ENCODE data around the gene NEDD9. TPM values are rescaled to one million over a fixed set of nuclear protein-coding genes. Genes with fewer than 3 reads are reported as not detected.
A peak's percentile ranks its signal among the peaks of the same experiment; 100 is the strongest.

The NEDD9 gene
- polyA plus RNA-seq, 3 donors: 18.2 to 35.9 (median 33.0) TPM

DNA sequence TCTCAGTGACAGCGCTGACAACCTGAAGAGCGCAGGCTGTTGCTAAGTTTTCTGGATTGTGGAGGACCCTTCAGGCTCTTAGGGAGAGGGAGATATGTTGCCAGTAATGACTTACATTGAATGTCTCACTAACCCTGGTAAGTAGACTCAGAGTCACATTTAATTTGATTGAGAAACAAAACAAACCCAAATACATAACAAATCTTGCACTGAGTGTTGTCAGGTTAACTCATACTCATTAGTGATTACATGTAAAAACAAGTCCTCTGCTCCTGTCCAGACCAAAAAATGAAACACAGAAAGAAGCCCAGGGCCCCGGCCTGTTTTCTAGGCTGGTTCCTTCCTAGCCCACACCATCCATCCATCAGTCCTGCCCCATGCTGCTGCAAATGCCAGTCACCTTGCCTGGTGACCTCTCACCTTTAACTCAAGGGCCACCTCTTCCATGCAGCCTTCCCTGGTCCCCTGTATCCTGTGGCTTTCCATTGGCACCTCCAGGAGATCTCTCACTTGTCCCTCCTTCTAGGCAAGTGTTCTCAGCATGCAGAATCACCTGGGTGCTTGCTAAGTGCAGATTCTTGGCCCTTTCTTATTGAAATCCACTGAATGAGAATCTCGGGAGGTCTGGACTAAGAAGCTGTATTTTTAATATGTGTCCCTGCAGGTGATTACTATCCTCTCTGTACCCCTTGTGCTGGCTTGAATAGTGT is 86.2 kb downstream of the NEDD9 start:
- no peaks in the 10 kb centered on the region for H4K20me1 ChIP-seq (ENCODE audit: insufficient read depth, low read length)
- H3K4me3 ChIP-seq (replicated peaks in 1 of 3; ENCODE audit: low read depth in 2 of 3, low read length in 3 of 3): no peak overlapping the region
- Mint-ChIP-seq H3K9me3 (peaks cover 0 to 5% (median 0%) of the 10 kb centered on the region in 7 donors), H3K27me3 (ENCODE audit: low read depth in 3 of 3) (peaks cover 0 to 5% (median 0%) of the 10 kb centered on the region in 3 donors), H3K4me1 (peaks cover 29% of the 10 kb centered on the region), H3K36me3 (peaks cover 0 to 2% of the 10 kb centered on the region in 2 donors), H3K4me3 (no peak overlapping the region), H3K27ac (peak overlapping the region in 4 of 7 donors; percentile 2 to 75 (median 35))
- 96% methylated on average over 3 of the region's 4 CpGs for WGBS (ENCODE audit: insufficient coverage)
- no peak overlapping the region for H3K9ac ChIP-seq (ENCODE audit: insufficient read depth, low read length, poor library complexity, severe bottlenecking)
- no peak overlapping the region for H2AFZ ChIP-seq (ENCODE audit: insufficient read depth, low read depth, low read length, poor library complexity, severe bottlenecking)
- H3K4me2 ChIP-seq (replicated peaks; ENCODE audit: extremely low read depth, low read length, poor library complexity, severe bottlenecking): no peak overlapping the region
- no peak overlapping the region for H3K27ac ChIP-seq (ENCODE audit: low read depth in 1 of 2, low read length in 2 of 2)
- intact Hi-C loops (cut with micrococcal nuclease): loop anchor here (10.0 kb wide), 3 partner anchors 179 to 429 kb away; no protein-coding TSS in a partner anchor
- no peaks in the 10 kb centered on the region for H3K79me2 ChIP-seq (ENCODE audit: insufficient read depth, low read length)
- no peak for DNase-seq
- TF ChIP-seq, protein P1, sequence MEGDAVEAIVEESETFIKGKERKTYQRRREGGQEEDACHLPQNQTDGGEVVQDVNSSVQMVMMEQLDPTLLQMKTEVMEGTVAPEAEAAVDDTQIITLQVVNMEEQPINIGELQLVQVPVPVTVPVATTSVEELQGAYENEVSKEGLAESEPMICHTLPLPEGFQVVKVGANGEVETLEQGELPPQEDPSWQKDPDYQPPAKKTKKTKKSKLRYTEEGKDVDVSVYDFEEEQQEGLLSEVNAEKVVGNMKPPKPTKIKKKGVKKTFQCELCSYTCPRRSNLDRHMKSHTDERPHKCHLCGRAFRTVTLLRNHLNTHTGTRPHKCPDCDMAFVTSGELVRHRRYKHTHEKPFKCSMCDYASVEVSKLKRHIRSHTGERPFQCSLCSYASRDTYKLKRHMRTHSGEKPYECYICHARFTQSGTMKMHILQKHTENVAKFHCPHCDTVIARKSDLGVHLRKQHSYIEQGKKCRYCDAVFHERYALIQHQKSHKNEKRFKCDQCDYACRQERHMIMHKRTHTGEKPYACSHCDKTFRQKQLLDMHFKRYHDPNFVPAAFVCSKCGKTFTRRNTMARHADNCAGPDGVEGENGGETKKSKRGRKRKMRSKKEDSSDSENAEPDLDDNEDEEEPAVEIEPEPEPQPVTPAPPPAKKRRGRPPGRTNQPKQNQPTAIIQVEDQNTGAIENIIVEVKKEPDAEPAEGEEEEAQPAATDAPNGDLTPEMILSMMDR (IDR thresholded peaks at IDR 0.05): no peak
- peaks cover 27 to 30% of the 10 kb centered on the region in 2 donors for H3K4me1 ChIP-seq (ENCODE audit: control insufficient read depth in 1 of 2, insufficient read depth in 2 of 2, low read length in 2 of 2)
- H3K36me3 ChIP-seq (replicated peaks in 1 of 2; ENCODE audit: control insufficient read depth in 1 of 2, insufficient read depth in 2 of 2, low read length in 2 of 2): no peaks in the 10 kb centered on the region
- no peaks in the 10 kb centered on the region for H3K9me3 ChIP-seq (replicated peaks in 1 of 2; ENCODE audit: control insufficient read depth in 1 of 2, insufficient read depth in 1 of 2, low read length in 2 of 2)
- no peaks in the 10 kb centered on the region for H3K27me3 ChIP-seq (ENCODE audit: control insufficient read depth in 2 of 2, insufficient read depth in 2 of 2, low read length in 2 of 2)

DNA sequence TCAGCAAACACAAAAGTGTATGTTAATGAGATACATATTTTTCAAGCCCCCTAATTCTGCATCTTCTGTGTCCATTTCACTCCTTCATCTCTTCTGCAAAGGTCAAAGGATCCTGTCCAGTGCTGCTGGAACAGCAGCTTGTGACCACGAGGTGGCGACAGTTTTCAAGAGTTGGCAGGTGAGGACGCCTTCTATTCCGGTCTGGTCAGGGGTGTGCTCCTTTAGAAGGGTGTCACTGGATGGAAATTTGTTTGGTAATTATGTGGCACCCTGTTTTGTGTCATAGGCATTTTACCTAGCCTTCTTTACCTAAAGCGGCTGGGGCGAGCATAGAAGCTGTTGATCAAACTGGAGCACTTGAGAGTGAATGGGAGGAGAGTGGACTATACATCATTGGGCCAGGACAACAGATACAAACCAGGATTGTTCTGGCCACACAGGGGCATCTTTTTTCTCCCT is 88.0 kb downstream of the NEDD9 start:
- H3K9me3 ChIP-seq (replicated peaks in 1 of 2; ENCODE audit: control insufficient read depth in 1 of 2, insufficient read depth in 1 of 2, low read length in 2 of 2): no peaks in the 10 kb centered on the region
- WGBS (ENCODE audit: insufficient coverage): 36% methylated on average over 5 of the region's 6 CpGs
- Mint-ChIP-seq H3K27me3 (ENCODE audit: low read depth in 3 of 3) (peaks cover 0 to 2% (median 0%) of the 10 kb centered on the region in 3 donors), H3K4me3 (peak overlapping the region in 1 of 2 donors; percentile 33), H3K36me3 (peaks cover 0 to 2% of the 10 kb centered on the region in 2 donors), H3K27ac (peak overlapping the region; percentile 69 to 98 (median 95)), H3K4me1 (peaks cover 35% of the 10 kb centered on the region), H3K9me3 (peaks cover 0 to 5% (median 0%) of the 10 kb centered on the region in 7 donors)
- intact Hi-C loops (cut with micrococcal nuclease): loop anchor here (2.0 to 10.0 kb wide), 6 partner anchors 52 to 433 kb away; partner anchors contain the start of gene SMIM13 (in 1 of the 2)
- no peaks in the 10 kb centered on the region for H3K79me2 ChIP-seq (ENCODE audit: insufficient read depth, low read length)
- peak; percentile 69 to 82 (median 76) for DNase-seq
- TF ChIP-seq, protein P1 (IDR thresholded peaks at IDR 0.05): peak; percentile 96
- H2AFZ ChIP-seq (ENCODE audit: insufficient read depth, low read depth, low read length, poor library complexity, severe bottlenecking): no peak overlapping the region
- H3K4me3 ChIP-seq (replicated peaks in 1 of 3; ENCODE audit: low read depth in 2 of 3, low read length in 3 of 3): no peak overlapping the region
- no peak overlapping the region for H3K9ac ChIP-seq (ENCODE audit: insufficient read depth, low read length, poor library complexity, severe bottlenecking)
- H3K36me3 ChIP-seq (replicated peaks in 1 of 2; ENCODE audit: control insufficient read depth in 1 of 2, insufficient read depth in 2 of 2, low read length in 2 of 2): no peaks in the 10 kb centered on the region
- no peaks in the 10 kb centered on the region for H3K27me3 ChIP-seq (ENCODE audit: control insufficient read depth in 2 of 2, insufficient read depth in 2 of 2, low read length in 2 of 2)
- H3K27ac ChIP-seq (ENCODE audit: low read depth in 1 of 2, low read length in 2 of 2): peak overlapping the region in 1 of 2 donors; percentile 81
- peaks cover 30 to 33% of the 10 kb centered on the region in 2 donors for H3K4me1 ChIP-seq (ENCODE audit: control insufficient read depth in 1 of 2, insufficient read depth in 2 of 2, low read length in 2 of 2)
- no peaks in the 10 kb centered on the region for H4K20me1 ChIP-seq (ENCODE audit: insufficient read depth, low read length)
- no peak overlapping the region for H3K4me2 ChIP-seq (replicated peaks; ENCODE audit: extremely low read depth, low read length, poor library complexity, severe bottlenecking)

All from CD14-positive monocyte (primary cell).